RWPE1 (cell line): Measurements from ENCODE around the gene KCNC3.

Source experiments
- CTCF ChIA-PET: fragments of 350-600 bp; sonication (Branson Sonifier 250); formaldehyde crosslinking; extraction: SDS; loops from one replicate; lab custom pipeline; 2021; lab: Yijun Ruan, JAX
- POLR2A ChIA-PET: fragments of 400-600 bp; formaldehyde crosslinking; extraction: SDS; loops from one replicate; lab custom pipeline; 2020; ENCODE audit warnings: antibody characterized with exemption; ENCODE audit not compliant: low non-redundant PET; lab: Yijun Ruan, JAX
- DNase-seq: peaks from one replicate; pipeline ENCODE4 v3.0.0; 2012; ENCODE audit warnings: low spot score
- H3K27ac ChIP-seq: fragments of 450-650 bp; 2 replicates; pipeline ENCODE4 v1.5.1; 2017
- CTCF ChIP-seq: fragments of 450-650 bp; conservative IDR thresholded peaks from 2 replicates; pipeline ENCODE4 v1.5.1; 2017; ENCODE audit warnings: low read depth, mild to moderate bottlenecking

The KCNC3 gene

GRCh38 chr19:50334741-50335421, 5.7 kb upstream of the KCNC3 start:
- CTCF ChIA-PET = interaction anchor here (0.5 kb wide), 1 partner anchor 71 kb away, joined by 3 read pairs; no protein-coding TSS in a partner anchor
- no peak for DNase-seq
- POLR2A ChIA-PET = no interaction called here
- no peak overlapping the region for H3K27ac ChIP-seq
- TF ChIP-seq CTCF = no peak

GRCh38 chr19:50333737-50334617, 4.8 kb upstream of the KCNC3 start:
- TF ChIP-seq CTCF = no peak
- peak overlapping the region; percentile 43 for H3K27ac ChIP-seq
- DNase-seq = peak; percentile 99
- ChIA-PET POLR2A (no interaction called here), CTCF (interaction anchor here (0.5 kb wide), 1 partner anchor 70 kb away, joined by 3 read pairs; no protein-coding TSS in a partner anchor)

- peak; percentile 86 for DNase-seq
- TF ChIP-seq CTCF = no peak
- H3K27ac ChIP-seq = peak overlapping the region; percentile 43
- ChIA-PET CTCF (interaction anchor here (0.7 to 1.0 kb wide), 2 partner anchors 20 to 186 kb away, joined by 3 to 4 read pairs; no protein-coding TSS in a partner anchor), POLR2A (no interaction called here)
Measured at GRCh38 chr19:50333235-50333736, 4.1 kb upstream of the KCNC3 start.

GRCh38 chr19:50332244-50333038, 3.3 kb upstream of the KCNC3 start:
- TF ChIP-seq CTCF = no peak
- POLR2A ChIA-PET = interaction anchor here (0.6 kb wide), 1 partner anchor 12 kb away, joined by 3 read pairs; no protein-coding TSS in a partner anchor
- no peak for DNase-seq
- no peak overlapping the region for H3K27ac ChIP-seq
- CTCF ChIA-PET = interaction anchor here (0.7 to 1.0 kb wide), 2 partner anchors 20 to 185 kb away, joined by 3 to 4 read pairs; no protein-coding TSS in a partner anchor

- ChIA-PET POLR2A (interaction anchor here (0.6 kb wide), 1 partner anchor 12 kb away, joined by 3 read pairs; no protein-coding TSS in a partner anchor), CTCF (no interaction called here)
- H3K27ac ChIP-seq = no peak overlapping the region
- DNase-seq = no peak
- no peak for TF ChIP-seq CTCF
Measured at GRCh38 chr19:50331994-50332243, 2.7 kb upstream of the KCNC3 start.
